ENCODE results near the gene TBC1D3C. TPM values are rescaled to one million over a fixed set of nuclear protein-coding genes. Genes with fewer than 3 reads are reported as not detected.
"Not testable (repeated sequence)": the region's sequence is repeated elsewhere in the genome, so short reads cannot be mapped to it uniquely, and the experiment has no call there.

Gene TBC1D3C
- not detected for total RNA-seq

- H3K9ac ChIP-seq (ENCODE audit: low read depth in 2 of 2, low read length in 2 of 2); H3K9me3 ChIP-seq; H3K4me1 ChIP-seq; H3K27ac ChIP-seq; H3K27me3 ChIP-seq; DNase-seq; H3K36me3 ChIP-seq; intact Hi-C loops (cut with DNase I); H3K4me3 ChIP-seq: not testable (repeated sequence)
These were observed at the start of gene TBC1D3C for GRCh38 chr17:38068534-38068933. TBC1D3C (minus strand) TSS chr17:38068634; CDS start chr17:38067066, 1,568 bp downstream.

GRCh38 chr17:38099262-38099661 lies 30.8 kb upstream of the TBC1D3C start:
- H3K27ac ChIP-seq; DNase-seq; H3K36me3 ChIP-seq; H3K4me1 ChIP-seq; H3K27me3 ChIP-seq; H3K4me3 ChIP-seq; intact Hi-C loops (cut with DNase I); H3K9ac ChIP-seq (ENCODE audit: low read depth in 2 of 2, low read length in 2 of 2); H3K9me3 ChIP-seq: not testable (repeated sequence)

- H3K4me1 ChIP-seq; intact Hi-C loops (cut with DNase I); H3K9me3 ChIP-seq; H3K9ac ChIP-seq (ENCODE audit: low read depth in 2 of 2, low read length in 2 of 2); H3K36me3 ChIP-seq; H3K4me3 ChIP-seq; DNase-seq; H3K27ac ChIP-seq; H3K27me3 ChIP-seq: not testable (repeated sequence)
These were observed 25.7 kb upstream of the TBC1D3C start for GRCh38 chr17:38094059-38094694.

GRCh38 chr17:38088120-38088519 lies 19.7 kb upstream of the TBC1D3C start:
- DNase-seq; H3K9ac ChIP-seq (ENCODE audit: low read depth in 2 of 2, low read length in 2 of 2); intact Hi-C loops (cut with DNase I); H3K4me3 ChIP-seq; H3K27me3 ChIP-seq; H3K9me3 ChIP-seq; H3K4me1 ChIP-seq; H3K27ac ChIP-seq; H3K36me3 ChIP-seq: not testable (repeated sequence)

DNA sequence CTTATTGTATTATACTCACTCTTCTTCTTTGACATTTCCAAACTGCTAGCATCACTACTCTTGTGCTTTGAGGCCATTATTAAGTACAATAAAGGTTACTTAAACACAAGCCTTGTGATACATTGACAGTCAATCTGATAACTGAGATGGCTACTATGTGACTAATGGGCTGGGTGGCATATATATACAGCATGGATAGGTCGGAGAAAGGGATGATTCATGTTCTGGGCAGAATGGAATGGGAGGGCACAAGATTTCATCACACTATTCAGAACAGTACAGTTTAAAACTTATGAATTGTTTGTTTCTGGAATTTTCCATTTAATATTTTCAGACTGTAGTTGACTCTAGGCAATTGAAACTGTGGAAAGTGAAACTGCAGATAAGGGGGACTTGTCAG lies 18.9 kb upstream of the TBC1D3C start:
- H3K36me3 ChIP-seq; DNase-seq; H3K9me3 ChIP-seq; H3K27me3 ChIP-seq; H3K4me3 ChIP-seq; H3K9ac ChIP-seq (ENCODE audit: low read depth in 2 of 2, low read length in 2 of 2); H3K27ac ChIP-seq; H3K4me1 ChIP-seq; intact Hi-C loops (cut with DNase I): not testable (repeated sequence)

Other genes with a start within 250 kb of the TBC1D3C start
- gene TBC1D3K, start 144.2 kb downstream of the TBC1D3C start, total RNA-seq, result not detected
- 10 to 100 TPM; 14.8 to 16.7 TPM for gene TBC1D3L, start 79.6 kb downstream of the TBC1D3C start, total RNA-seq
- gene TBC1D3D, start 64.7 kb downstream of the TBC1D3C start, total RNA-seq, result under 1 TPM; 0.37 to 0.54 TPM
- not detected for gene TBC1D3E, start 59.3 kb upstream of the TBC1D3C start, total RNA-seq
- not detected for gene TBC1D3, start 123.9 kb upstream of the TBC1D3C start, total RNA-seq
- gene MRPL45, start 228.5 kb upstream of the TBC1D3C start, total RNA-seq, result 10 to 100 TPM; 34.1 to 42.4 TPM

All from colonic mucosa (tissue), 4 donors.